HG03457 (cell line): ENCODE results near the gene STX1B.

Experiments
- ATAC-seq: cut with Tn5 transposase; IDR thresholded peaks from one replicate; pipeline ENCODE4 v1.9.1; 2021; ENCODE audit warnings: moderate number of reproducible peaks; ENCODE audit not compliant: unreplicated experiment

Gene STX1B

DNA sequence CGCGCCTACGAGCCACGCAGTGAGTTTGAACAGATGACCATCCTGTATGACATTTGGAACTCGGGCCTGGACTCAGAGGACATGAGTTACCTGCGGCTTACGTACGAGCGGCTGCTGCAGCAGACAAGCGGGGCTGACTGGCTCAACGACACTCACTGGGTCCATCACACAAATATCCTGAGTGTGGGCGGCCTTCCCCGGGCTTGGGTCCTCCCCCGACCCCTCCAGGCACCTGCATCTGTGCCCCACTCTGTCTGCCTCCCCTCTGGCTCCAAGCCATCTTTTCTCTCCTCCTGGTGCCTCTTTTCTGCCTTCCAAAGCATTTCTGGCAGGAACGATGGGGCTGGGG is 30.4 kb downstream of the STX1B start:
- ATAC-seq: no peak

GRCh38 chr16:30979170-30980022 is 31.0 kb downstream of the STX1B start:
- no peak for ATAC-seq

DNA sequence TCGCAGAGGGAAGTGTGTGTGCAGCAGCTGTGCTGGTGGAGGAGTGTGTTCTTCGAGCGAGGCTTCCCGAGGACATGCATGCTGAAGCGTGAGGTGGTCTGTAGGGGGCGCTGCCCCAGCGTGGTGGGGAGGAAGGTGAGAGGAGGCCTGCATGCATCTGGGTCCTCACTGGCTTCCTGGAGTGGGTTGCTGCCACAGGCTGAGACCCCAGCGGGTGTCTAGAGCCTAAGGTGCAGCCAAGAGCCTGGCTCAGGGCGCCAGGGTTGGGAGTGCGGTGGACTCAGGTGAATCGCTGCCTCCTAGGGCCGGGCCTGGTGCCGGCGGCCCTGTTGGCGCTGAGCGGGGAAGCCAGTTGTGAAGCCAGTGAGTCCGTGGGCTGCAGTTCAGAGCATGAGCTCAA is 32.9 kb downstream of the STX1B start:
- no peak for ATAC-seq

DNA sequence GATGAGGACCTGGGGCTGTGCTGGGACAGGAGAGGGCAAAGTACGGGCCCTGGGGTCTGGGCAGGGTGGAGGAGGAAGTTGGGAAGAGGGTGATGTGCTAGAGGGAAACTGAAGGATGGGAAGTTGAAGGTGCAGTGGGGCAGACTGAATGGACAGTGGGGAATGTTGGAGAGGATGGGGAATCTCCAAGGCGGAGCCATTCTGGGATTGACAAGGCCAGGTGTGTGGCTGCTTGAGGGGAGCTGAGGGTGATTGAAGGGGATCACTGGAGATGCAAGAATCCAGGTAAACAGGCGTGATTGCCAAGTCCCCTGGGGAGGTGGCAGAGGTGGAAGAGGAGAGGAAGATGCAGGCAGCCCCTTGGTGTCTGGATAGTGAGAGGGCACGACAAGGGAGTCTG is 34.0 kb downstream of the STX1B start:
- ATAC-seq: no peak

DNA sequence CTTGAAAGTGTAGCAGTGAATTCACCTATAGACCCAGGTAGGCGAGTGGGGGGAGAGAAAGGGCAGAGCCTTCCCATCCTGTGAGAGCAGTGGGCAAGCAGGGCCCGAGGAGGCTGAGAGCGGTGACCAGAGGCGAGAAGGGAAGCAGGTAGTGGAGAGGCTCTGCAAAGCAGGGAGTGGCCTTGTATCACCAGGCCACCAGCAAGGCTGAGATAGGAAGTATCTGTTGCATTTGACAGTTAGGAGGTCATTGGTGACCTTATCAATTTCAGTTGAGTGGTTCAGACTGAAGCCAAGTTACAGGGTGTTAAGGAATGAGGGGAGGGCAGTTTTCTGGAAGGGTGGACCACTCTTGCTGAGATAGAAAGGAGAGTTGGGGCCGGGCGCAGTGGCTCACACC is 36.1 kb downstream of the STX1B start:
- no peak for ATAC-seq

DNA sequence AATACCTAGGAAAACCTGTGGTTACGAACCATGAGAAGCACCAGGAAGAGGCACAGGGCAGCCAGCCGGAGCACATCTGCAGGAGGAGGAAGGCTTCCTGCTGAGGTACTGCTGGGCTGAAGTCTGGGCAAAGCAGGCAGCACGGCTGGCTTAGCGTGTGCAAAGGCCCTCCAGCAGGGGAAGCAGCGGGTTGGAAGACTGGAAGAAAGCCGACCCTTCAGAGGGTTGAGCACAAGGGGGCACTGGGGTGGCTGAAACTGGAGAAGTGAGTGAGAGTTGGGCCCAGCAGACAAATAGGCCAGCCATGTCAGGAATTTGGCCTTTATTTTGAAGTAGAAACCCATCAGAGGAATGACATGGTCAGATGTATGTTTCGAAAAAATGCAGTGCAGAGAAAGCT is 37.6 kb downstream of the STX1B start:
- no peak for ATAC-seq

GRCh38 chr16:30971298-30971697 is 39.1 kb downstream of the STX1B start:
- ATAC-seq: no peak

DNA sequence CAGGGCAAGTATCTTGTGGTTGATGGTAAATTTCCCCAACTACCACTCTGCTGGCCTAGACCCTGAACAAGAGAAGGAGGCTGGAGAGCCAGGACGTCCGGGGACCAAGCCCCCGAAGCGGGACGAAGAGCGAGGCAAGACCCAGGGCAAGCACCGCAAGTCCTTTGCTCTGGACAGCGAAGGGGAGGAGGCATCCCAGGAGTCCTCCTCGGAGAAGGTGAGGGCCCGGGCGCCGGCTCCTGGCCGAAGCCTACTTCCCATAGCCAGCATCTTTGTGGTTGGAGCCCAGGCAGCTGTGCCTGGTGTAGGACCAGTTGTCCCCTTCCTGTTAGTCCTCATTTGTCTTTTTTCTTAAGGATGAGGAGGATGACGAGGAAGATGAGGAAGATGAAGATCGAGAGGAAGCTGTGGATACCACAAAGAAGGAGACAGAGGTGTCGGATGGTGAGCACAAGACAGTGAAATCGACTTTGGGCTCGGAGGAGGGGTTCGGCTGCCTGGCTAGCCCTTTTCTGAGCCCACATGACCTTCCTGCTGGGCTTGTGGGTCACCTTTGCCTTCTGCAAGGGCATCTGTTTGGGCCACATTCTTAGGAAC is 41.1 kb downstream of the STX1B start:
- ATAC-seq: no peak

GRCh38 chr16:30967795-30968194 is 42.6 kb downstream of the STX1B start:
- ATAC-seq: no peak

GRCh38 chr16:30966033-30966619 is 44.3 kb downstream of the STX1B start:
- ATAC-seq: no peak

GRCh38 chr16:30965436-30965835 is 45.0 kb downstream of the STX1B start:
- no peak for ATAC-seq

DNA sequence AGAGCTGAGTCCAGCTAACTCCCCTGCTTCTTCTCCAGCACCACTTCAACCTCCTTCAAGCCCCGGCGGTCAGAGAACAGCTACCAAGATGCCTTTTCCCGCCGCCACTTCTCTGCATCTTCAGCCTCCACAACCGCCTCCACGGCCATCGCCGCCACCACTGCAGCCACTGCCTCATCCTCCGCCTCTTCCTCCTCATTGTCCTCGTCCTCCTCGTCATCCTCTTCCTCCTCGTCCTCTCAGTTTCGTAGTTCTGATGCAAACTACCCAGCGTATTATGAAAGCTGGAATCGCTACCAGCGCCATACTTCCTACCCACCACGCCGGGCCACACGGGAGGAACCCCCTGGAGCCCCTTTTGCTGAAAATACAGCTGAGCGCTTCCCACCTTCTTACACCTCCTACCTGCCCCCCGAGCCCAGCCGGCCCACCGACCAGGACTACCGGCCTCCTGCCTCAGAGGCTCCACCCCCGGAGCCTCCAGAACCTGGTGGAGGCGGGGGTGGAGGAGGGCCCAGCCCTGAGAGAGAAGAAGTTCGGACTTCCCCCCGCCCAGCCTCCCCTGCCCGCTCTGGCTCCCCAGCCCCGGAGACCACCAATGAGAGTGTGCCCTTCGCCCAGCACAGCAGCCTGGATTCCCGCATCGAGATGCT is 45.7 kb downstream of the STX1B start:
- ATAC-seq: no peak

GRCh38 chr16:30963925-30964511 is 46.4 kb downstream of the STX1B start:
- no peak for ATAC-seq

GRCh38 chr16:30961384-30961783 is 49.1 kb downstream of the STX1B start:
- ATAC-seq: no peak

DNA sequence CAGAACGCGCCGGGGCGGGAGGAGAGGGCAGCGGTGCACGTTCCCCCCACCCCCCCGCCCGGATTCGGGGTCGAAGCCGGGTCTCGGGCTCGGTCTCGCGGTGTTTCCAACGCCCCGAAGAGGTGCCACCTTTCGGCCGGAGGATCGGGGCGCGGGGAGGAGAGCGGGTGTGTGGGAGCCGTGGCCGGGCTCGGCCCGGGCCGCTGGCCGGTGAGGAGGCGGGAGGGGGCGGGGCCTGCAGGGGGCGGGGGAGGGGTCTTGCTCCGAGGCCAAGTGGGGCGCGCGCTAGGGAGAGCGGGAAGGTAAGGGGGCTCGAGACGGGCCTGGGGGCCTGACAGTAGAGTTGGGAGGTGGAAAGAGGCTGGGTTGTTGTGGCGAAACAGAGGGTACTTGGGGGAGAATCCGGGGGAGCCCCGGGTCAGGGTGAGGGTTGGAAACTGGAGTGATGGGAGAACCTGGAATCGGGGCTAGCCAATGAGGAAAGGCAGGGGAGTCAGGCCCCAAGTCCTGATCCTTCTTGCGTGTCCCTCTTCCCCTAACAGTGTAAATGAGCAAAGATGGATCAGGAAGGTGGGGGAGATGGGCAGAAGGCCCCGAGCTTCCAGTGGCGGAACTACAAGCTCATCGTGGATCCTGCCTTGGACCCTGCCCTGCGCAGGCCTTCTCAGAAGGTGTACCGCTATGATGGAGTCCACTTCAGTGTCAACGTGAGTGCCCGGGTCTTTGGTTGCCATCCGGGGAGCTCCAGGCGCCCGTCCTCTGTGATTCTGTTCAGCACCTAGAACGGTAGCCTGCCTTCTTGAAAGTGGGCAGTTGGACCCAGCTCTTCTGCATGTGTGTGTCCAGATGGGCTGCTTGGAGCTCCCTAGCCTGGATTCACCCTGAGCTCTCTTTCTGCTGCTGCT is 52.0 kb downstream of the STX1B start:
- no peak for ATAC-seq

DNA sequence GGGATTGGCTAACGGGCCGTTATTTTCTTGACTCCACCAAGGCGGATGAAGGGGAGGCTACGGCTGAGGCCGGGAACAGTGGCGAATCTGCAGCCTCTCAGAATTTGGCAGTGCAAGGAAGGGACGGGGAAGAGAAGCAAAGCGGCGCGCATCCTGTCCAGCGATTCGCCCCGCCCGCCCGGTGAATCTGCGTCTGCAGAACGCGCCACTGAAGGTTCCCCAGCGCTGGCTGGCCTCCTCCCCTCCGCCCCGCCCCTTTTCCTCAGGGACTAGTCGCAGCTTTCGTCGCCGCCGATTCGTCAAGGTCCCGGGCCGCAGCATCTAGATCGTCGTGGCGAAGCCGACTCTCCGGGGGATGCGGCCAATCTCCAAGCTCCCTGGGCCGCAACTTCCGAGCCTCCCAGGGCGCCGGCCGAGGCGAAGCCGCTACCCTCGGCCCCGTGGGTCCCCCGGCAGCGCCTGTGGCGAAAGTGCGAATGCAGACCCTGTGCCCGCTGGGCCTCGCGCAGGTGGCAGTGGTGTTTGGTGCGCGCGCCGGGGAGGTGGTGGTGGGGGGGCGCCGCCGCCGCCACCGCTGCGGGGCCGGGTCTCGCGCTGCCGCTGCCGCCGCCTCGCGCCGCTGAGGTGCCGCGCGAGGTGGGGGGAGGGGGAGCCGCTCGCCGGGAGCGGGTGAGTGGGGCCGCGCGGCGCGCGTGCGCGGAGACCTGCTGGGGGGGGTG is 52.8 kb downstream of the STX1B start, which contains the start of gene SETD1A:
TSS of gene SETD1A (plus strand) at position 299 of the 719 bp plus-strand sequence. CDS start 978 bp downstream, outside the sequence.
- ATAC-seq: peak; percentile 46

GRCh38 chr16:30956601-30957455 is 53.6 kb downstream of the STX1B start:
- ATAC-seq: peak; percentile 26

- no peak for ATAC-seq
These were observed 55.4 kb downstream of the STX1B start for GRCh38 chr16:30954993-30955392.
